ENCODE measurements around the gene BTBD2. TPM values are rescaled to one million over a fixed set of nuclear protein-coding genes. Genes with fewer than 3 reads are reported as not detected.
"Not testable (repeated sequence)": the region's sequence is repeated elsewhere in the genome, so short reads cannot be mapped to it uniquely, and the experiment has no call there.

Gene BTBD2
- polyA plus RNA-seq, 1 experiment = 25.5 TPM

DNA sequence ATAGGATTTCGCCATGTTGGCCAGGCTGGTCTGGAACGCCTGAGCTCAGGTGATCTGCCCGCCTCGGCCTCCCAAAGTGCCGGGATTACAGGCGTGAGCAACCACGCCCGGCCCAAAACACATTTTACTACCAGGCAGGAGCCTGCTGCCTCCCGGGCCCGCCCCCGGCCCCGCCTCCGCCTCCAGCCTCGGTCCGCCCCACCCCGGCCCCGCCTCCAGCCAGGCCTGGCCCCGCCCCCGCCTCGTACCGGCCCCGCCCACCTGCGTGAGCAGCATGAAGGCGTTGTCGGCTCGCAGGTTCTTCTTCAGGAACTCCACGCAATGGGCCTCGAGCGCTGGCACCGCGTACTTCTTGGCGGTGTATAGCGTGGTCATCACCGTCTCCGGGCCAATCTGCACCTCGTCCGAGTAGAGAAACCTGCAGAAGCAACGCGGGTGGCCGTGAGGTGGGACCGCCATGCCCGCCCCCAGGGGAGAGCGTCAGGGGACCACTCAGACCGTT lies 22.7 kb downstream of the BTBD2 start:
- no peak overlapping the region for H3K4me3 ChIP-seq (ENCODE audit: low read depth, low read length)
- ChIA-PET POLR2A (no interaction called here), CTCF (no interaction called here)
- H3K27ac ChIP-seq (ENCODE audit: low read depth, low read length) = no peak overlapping the region
- TF ChIP-seq, protein P1, sequence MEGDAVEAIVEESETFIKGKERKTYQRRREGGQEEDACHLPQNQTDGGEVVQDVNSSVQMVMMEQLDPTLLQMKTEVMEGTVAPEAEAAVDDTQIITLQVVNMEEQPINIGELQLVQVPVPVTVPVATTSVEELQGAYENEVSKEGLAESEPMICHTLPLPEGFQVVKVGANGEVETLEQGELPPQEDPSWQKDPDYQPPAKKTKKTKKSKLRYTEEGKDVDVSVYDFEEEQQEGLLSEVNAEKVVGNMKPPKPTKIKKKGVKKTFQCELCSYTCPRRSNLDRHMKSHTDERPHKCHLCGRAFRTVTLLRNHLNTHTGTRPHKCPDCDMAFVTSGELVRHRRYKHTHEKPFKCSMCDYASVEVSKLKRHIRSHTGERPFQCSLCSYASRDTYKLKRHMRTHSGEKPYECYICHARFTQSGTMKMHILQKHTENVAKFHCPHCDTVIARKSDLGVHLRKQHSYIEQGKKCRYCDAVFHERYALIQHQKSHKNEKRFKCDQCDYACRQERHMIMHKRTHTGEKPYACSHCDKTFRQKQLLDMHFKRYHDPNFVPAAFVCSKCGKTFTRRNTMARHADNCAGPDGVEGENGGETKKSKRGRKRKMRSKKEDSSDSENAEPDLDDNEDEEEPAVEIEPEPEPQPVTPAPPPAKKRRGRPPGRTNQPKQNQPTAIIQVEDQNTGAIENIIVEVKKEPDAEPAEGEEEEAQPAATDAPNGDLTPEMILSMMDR (IDR thresholded peaks at IDR 0.05; ENCODE audit: low read depth, low read length) = no peak
- no peaks in the 10 kb centered on the region for H3K27me3 ChIP-seq (ENCODE audit: control insufficient read depth, insufficient read depth, low read length)
- H3K9me3 ChIP-seq (ENCODE audit: control insufficient read depth, insufficient read depth, low read length) = peaks cover 16% of the 10 kb centered on the region; the same call in 1 of the 2 replicates
- no peak for DNase-seq (ENCODE audit: low read depth, low spot score)

DNA sequence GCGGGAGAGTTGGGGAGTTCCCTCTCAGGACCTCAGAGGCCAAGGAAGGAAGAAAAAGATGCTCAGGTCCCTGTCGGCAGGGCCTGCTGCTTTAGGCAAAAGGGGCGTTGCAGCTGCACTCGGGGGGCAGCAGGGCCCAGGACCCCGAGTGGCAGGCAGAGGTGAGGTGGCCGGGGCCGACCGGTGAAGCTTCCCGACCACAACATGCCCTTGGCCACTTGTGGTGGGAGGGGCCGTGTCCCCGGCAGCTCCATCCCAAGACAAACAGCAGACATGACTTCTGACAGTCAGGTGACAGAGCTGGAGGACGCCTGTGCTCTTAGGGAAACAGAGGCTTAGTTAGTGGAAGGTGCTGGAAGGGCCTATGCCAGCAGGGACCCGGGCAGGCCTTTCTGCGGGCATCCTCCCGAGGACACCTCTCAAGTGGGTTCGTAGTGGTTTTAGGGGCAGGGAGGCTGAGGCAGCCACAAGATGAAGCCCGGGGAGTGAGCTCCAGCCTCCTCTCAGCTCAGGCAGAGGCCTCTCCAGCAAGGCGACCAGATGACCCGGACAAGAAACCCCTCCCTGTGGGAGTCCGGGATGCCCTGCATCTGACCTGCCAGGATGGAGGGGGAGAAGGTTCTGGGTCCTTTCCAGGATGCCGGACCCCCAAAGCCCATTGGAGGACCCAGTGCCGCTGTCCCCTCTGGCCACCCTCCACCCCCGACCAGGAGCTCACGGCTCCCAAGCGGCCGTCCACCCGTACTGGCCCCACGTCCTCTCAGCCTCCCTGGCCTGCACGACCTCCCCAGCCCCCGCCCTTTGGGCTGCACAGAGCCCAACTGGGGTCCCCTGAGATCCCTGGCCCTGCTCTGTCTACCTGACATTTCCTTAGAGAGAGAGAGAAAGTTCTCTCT lies 24.2 kb downstream of the BTBD2 start:
- peaks cover 16% of the 10 kb centered on the region; the same call in 1 of the 2 replicates for H3K9me3 ChIP-seq (ENCODE audit: control insufficient read depth, insufficient read depth, low read length)
- H3K27me3 ChIP-seq (ENCODE audit: control insufficient read depth, insufficient read depth, low read length) = no peaks in the 10 kb centered on the region
- DNase-seq (ENCODE audit: low read depth, low spot score) = no peak
- TF ChIP-seq, protein P1 (IDR thresholded peaks at IDR 0.05; ENCODE audit: low read depth, low read length) = no peak
- ChIA-PET POLR2A (interaction anchor here (0.7 kb wide), 1 partner anchor 67 kb away, joined by 3 read pairs; no protein-coding TSS in a partner anchor), CTCF (interaction anchor here (0.6 kb wide), 1 partner anchor 28 kb away, joined by 3 read pairs; no protein-coding TSS in a partner anchor)
- no peak overlapping the region for H3K4me3 ChIP-seq (ENCODE audit: low read depth, low read length)
- H3K27ac ChIP-seq (ENCODE audit: low read depth, low read length) = no peak overlapping the region

DNA sequence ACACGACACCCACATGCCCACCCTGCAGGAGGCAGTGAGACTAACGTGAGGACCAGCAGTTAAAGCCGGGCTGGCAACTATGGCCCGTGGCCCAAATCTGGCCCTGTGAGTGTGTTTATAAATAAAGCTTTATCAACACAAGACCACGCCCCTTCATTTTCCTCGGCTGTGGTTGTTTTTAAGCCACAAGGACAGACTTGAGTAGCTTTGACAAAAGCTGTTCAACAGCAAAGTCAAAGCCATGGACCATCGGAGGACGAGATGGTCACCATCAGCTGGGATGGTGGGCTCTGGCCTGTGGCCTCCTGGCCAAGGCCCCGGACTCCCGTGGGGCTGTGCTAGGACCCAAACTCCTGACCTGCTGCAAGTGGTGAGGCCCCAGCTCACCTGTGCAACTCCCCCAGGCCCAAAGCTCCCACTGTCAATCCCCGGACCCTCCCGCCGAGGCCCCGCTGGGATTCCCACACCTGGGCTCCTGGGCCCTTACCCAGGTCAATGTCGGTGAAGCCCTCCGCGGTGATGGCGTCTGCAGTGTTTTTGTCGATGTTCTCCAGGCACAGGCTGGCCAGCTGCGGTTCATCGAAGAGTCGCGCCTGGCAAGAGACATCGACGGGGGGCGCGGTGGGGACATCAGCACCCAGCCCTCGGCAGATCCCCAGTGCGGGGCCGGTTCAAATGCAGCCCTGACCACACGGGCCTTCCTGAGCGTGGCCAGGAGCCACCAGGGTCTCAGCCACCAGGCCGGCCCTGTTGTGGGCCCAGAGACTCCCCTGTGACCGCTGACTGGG lies 25.1 kb downstream of the BTBD2 start:
- H3K4me3 ChIP-seq (ENCODE audit: low read depth, low read length) = no peak overlapping the region
- ChIA-PET POLR2A (no interaction called here), CTCF (interaction anchor here (0.6 to 1.1 kb wide), 2 partner anchors 29 to 284 kb away, joined by 4 to 7 read pairs; no protein-coding TSS in a partner anchor)
- no peak overlapping the region for H3K27ac ChIP-seq (ENCODE audit: low read depth, low read length)
- H3K27me3 ChIP-seq (ENCODE audit: control insufficient read depth, insufficient read depth, low read length) = no peaks in the 10 kb centered on the region
- no peak for DNase-seq (ENCODE audit: low read depth, low spot score)
- H3K9me3 ChIP-seq (ENCODE audit: control insufficient read depth, insufficient read depth, low read length) = peaks cover 16% of the 10 kb centered on the region; the same call in 1 of the 2 replicates
- TF ChIP-seq, protein P1 (IDR thresholded peaks at IDR 0.05; ENCODE audit: low read depth, low read length) = no peak

- Histone ChIP-seq H3K4me3 (ENCODE audit: low read depth, low read length) (no peak overlapping the region), H3K9me3 (ENCODE audit: control insufficient read depth, insufficient read depth, low read length) (peaks cover 16% of the 10 kb centered on the region; the same call in 1 of the 2 replicates), H3K27ac (ENCODE audit: low read depth, low read length) (no peak overlapping the region), H3K27me3 (ENCODE audit: control insufficient read depth, insufficient read depth, low read length) (no peaks in the 10 kb centered on the region)
- CTCF ChIA-PET = interaction anchor here (0.6 to 1.1 kb wide), 2 partner anchors 30 to 285 kb away, joined by 4 to 7 read pairs; no protein-coding TSS in a partner anchor
- TF ChIP-seq, protein P1 (IDR thresholded peaks at IDR 0.05; ENCODE audit: low read depth, low read length) = no peak
- POLR2A ChIA-PET = interaction anchor here (0.6 kb wide), 1 partner anchor 96 kb away, joined by 8 read pairs; no protein-coding TSS in a partner anchor
- no peak for DNase-seq (ENCODE audit: low read depth, low spot score)
Measured at GRCh38 chr19:1989513-1990229, 25.8 kb downstream of the BTBD2 start.

- H3K27ac ChIP-seq (ENCODE audit: low read depth, low read length); H3K27me3 ChIP-seq (ENCODE audit: control insufficient read depth, insufficient read depth, low read length); DNase-seq (ENCODE audit: low read depth, low spot score); CTCF ChIA-PET; POLR2A ChIA-PET; H3K4me3 ChIP-seq (ENCODE audit: low read depth, low read length): not testable (repeated sequence)
- peaks cover 16% of the 10 kb centered on the region; the same call in 1 of the 2 replicates for H3K9me3 ChIP-seq (ENCODE audit: control insufficient read depth, insufficient read depth, low read length)
Measured at GRCh38 chr19:1988464-1988863, 27.1 kb downstream of the BTBD2 start.
